ENCODE data around the gene SORBS2. TPM values are rescaled to one million over a fixed set of nuclear protein-coding genes. Genes with fewer than 3 reads are reported as not detected.

Gene SORBS2
- total and polyA plus RNA-seq, 2 of the 8 experiments (the other 6 are each of a cell fraction or from before 2014, with no cell fraction given), result 73.0 to 87.1 TPM

- no peaks in the 10 kb centered on the region for H3K4me1 ChIP-seq (replicated peaks in 1 of 4; ENCODE audit: control insufficient read depth in 3 of 4, insufficient read depth in 4 of 4, low read length in 3 of 4)
- H4K20me1 ChIP-seq (replicated peaks in 1 of 2; ENCODE audit: control insufficient read depth in 1 of 2, insufficient read depth in 2 of 2, low read length in 2 of 2), result no peaks in the 10 kb centered on the region
- no peak overlapping the region for H3K4me3 ChIP-seq (ENCODE audit: extremely low read depth in 1 of 4, insufficient read depth in 2 of 4, low read depth in 3 of 4, low read length in 4 of 4)
- FAIRE-seq (no peak), DNase-seq (ENCODE audit: low read depth in 1 of 2, low spot score in 2 of 2) (no peak)
- H3K36me3 ChIP-seq (ENCODE audit: control insufficient read depth in 2 of 4, insufficient read depth in 4 of 4, low read length in 3 of 4), result no peaks in the 10 kb centered on the region
- H3K23ac ChIP-seq (ENCODE audit: insufficient read length), result no peak overlapping the region
- no peak overlapping the region for H3K4me2 ChIP-seq (ENCODE audit: insufficient read depth in 1 of 2, low read depth in 2 of 2, low read length in 2 of 2)
- no peak overlapping the region for H2BK5ac ChIP-seq (ENCODE audit: low read depth, low read length)
- no peak overlapping the region for H3K14ac ChIP-seq (ENCODE audit: insufficient read length)
- H2BK15ac ChIP-seq (ENCODE audit: low read length), result no peak overlapping the region
- no peak overlapping the region for H2AFZ ChIP-seq (ENCODE audit: low read length)
- H4K8ac ChIP-seq (ENCODE audit: extremely low read depth, insufficient read depth, low read length), result no peak overlapping the region
- no peak overlapping the region for H3K9ac ChIP-seq (replicated peaks in 1 of 4; ENCODE audit: extremely low read depth in 1 of 4, low read depth in 3 of 4, low read length in 3 of 4)
- H3K27me3 ChIP-seq (replicated peaks in 1 of 4; ENCODE audit: control insufficient read depth in 3 of 4, extremely low read depth in 1 of 4, insufficient read depth in 3 of 4, low read length in 3 of 4), result peaks cover 0 to 3% (median 0%) of the 10 kb centered on the region in 4 experiments; a peak in 1 of 7 replicates
- 76% methylated on average over 2 of the region's 2 CpGs; no CpG with 5 or more reads in 1 of the 2 experiments for WGBS, 2 experiments (ENCODE audit: extremely low coverage in 1 of 2, insufficient coverage in 1 of 2, insufficient read length in 1 of 2, insufficient replicate concordance in 2 of 2, low coverage in 1 of 2, low lambda C conversion rate in 2 of 2, missing lambda C conversion rate in 1 of 2)
- H2BK120ac ChIP-seq (replicated peaks; ENCODE audit: low read depth, low read length), result no peak overlapping the region
- H2BK20ac ChIP-seq (ENCODE audit: low read length), result no peak overlapping the region
- ChIA-PET CTCF (ENCODE audit: partially characterized antibody) (interaction anchor here (1.1 to 2.1 kb wide), 3 partner anchors 24 to 489 kb away, joined by 3 to 7 read pairs (median 3); no protein-coding TSS in a partner anchor), POLR2A (ENCODE audit: partially characterized antibody) (no interaction called here)
- no peaks in the 10 kb centered on the region for H3K79me1 ChIP-seq (ENCODE audit: low read depth, low read length)
- no peaks in the 10 kb centered on the region for H3K79me2 ChIP-seq (ENCODE audit: control insufficient read depth in 1 of 2, insufficient read depth in 2 of 2, low read length in 2 of 2)
- no peak overlapping the region for H3K56ac ChIP-seq (replicated peaks; ENCODE audit: insufficient read length, low read depth, low read length)
- H2AK5ac ChIP-seq (ENCODE audit: low read depth, low read length), result no peak overlapping the region
- no peak overlapping the region for H3K27ac ChIP-seq (ENCODE audit: low read depth, low read length)
- H3K4ac ChIP-seq (replicated peaks; ENCODE audit: insufficient read length, low read depth, low read length), result no peak overlapping the region
- H4K5ac ChIP-seq (ENCODE audit: insufficient read length, low read depth, low read length), result no peak overlapping the region
- no peak overlapping the region for H2BK12ac ChIP-seq (ENCODE audit: low read depth, low read length)
- H4K91ac ChIP-seq (replicated peaks; ENCODE audit: insufficient read length, low read length), result no peak overlapping the region
- H3K9me3 ChIP-seq (ENCODE audit: insufficient read depth in 2 of 2, low read depth in 1 of 2, low read length in 1 of 2), result no peaks in the 10 kb centered on the region
- no peaks in the 10 kb centered on the region for H3K23me2 ChIP-seq (ENCODE audit: low read depth, low read length)
- TF ChIP-seq JUN (IDR thresholded peaks at IDR 0.05; ENCODE audit: low read depth, low read length), result no peak
- no peak for TF ChIP-seq KDM4A (IDR thresholded peaks at IDR 0.05; ENCODE audit: low read depth, low read length, severe bottlenecking)
- no peak for TF ChIP-seq CREB1 (IDR thresholded peaks at IDR 0.05)
- no peak for TF ChIP-seq MAFK (IDR thresholded peaks at IDR 0.05; ENCODE audit: low read depth, low read length)
- H3K18ac ChIP-seq (ENCODE audit: extremely low read depth, low read length), result no peak overlapping the region
Observed at GRCh38 chr4:185549095-185549639, 262.8 kb downstream of the SORBS2 start.
